Central memory CD8-positive, alpha-beta T cell (primary cell): ENCODE data around the gene KCNK7.
A peak's percentile ranks its signal among the peaks of the same experiment; 100 is the strongest.

Experiments used
- ATAC-seq: fragments of 150-1000 bp; cut with Tn5 transposase; replicated peaks from 2 replicates; pipeline ENCODE4 v1.10.0; 2022; ENCODE audit warnings: mild to moderate bottlenecking, moderate FRiP score, moderate number of reproducible peaks; ENCODE audit not compliant: poor library complexity, severe bottlenecking; ENCODE audit errors: extremely low read depth
- DNase-seq, 2 donors: peaks; one replicate each; pipeline ENCODE4 v3.0.0; 2021; ENCODE audit warnings: low spot score in 2 of 2
- H3K27ac Mint-ChIP-seq: one replicate; pipeline ENCODE4 v1.8.0; 2022; ENCODE audit warnings: low read depth, mild to moderate bottlenecking, moderate library complexity, mixed read lengths
- H3K27me3 Mint-ChIP-seq: one replicate; pipeline ENCODE4 v1.8.0; 2022; ENCODE audit warnings: mixed read lengths
- H3K36me3 Mint-ChIP-seq: one replicate; pipeline ENCODE4 v1.8.0; 2022; ENCODE audit warnings: mild to moderate bottlenecking, moderate library complexity, mixed read lengths; ENCODE audit not compliant: insufficient read depth
- H3K4me1 Mint-ChIP-seq: one replicate; pipeline ENCODE4 v1.8.0; 2022; ENCODE audit warnings: mixed read lengths
- H3K4me3 Mint-ChIP-seq: one replicate; pipeline ENCODE4 v1.8.0; 2022; ENCODE audit warnings: mild to moderate bottlenecking, moderate library complexity, mixed read lengths
- H3K9me3 Mint-ChIP-seq: one replicate; pipeline ENCODE4 v1.8.0; 2022; ENCODE audit warnings: mixed read lengths

Gene KCNK7

DNA sequence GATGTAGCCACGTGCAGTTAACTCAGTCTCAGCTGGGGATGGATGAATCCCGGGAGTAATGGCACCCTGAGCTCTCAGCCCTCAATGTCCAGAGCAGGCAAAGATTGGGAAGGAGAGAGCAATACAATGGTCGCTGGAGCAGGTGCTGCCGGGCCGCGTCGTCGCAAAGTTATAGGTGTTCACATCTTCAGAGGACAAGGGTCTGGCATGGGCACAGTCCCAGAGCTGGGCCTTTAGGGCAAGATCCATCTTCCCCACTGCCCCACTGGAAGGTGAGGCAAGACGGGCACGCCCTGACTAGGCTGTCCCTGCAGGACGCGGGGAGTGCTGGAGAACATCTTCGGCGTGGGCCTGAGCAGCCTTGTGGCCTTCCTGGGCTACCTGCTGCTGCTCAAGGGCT is 27.6 kb upstream of the KCNK7 start:
- H3K27me3 Mint-ChIP-seq = no peaks in the 10 kb centered on the region
- DNase-seq (no peak), ATAC-seq (no peak)
- H3K27ac Mint-ChIP-seq = no peak overlapping the region
- no peaks in the 10 kb centered on the region for H3K9me3 Mint-ChIP-seq
- H3K4me3 Mint-ChIP-seq = no peak overlapping the region
- H3K36me3 Mint-ChIP-seq = peaks cover 25% of the 10 kb centered on the region
- H3K4me1 Mint-ChIP-seq = peaks cover 19% of the 10 kb centered on the region

DNA sequence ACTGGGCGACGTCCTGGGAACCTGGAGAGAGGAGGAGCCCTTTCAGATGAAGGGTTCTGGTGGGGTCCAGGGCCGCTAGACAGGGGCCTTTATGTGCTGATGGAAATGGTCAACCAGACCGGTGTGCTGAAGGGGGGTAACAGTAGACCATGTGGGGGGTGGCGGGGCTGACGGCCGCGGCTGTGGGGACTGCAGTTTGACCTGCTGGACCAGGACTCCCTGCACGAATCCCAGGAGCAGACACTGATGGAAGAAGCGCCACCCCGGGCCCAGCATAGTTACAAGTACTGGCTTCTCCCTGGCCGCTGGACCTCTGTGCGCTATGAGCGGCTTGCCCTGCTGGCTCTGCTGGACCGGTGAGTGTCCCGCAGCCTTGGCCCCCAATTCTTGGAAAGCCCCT is 26.4 kb upstream of the KCNK7 start:
- ATAC-seq (no peak), DNase-seq (no peak)
- Mint-ChIP-seq H3K27me3 (no peaks in the 10 kb centered on the region), H3K4me1 (peaks cover 19% of the 10 kb centered on the region), H3K36me3 (peaks cover 27% of the 10 kb centered on the region), H3K27ac (no peak overlapping the region), H3K4me3 (no peak overlapping the region), H3K9me3 (no peaks in the 10 kb centered on the region)

DNA sequence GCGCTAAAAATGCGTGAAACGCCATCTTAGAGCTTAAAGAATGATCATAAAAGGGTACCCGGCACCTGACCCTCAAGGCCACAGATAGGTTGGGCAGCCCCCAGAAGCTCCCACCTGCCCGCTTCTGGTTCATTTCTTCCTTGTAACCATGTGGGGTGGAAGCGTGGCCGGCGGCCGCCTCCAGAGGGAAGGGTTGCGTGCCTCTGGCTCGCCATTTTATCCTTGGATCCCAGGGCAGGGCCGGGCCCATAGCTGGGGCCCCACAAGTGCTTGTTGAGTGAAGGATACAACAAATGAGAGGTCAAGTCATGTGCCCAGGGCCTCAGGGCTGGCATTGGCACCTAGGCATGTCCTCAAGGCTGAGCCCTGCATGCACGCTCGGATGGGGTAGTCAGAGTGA is 25.9 kb upstream of the KCNK7 start:
- DNase-seq = no peak
- H3K4me3 Mint-ChIP-seq = no peak overlapping the region
- no peaks in the 10 kb centered on the region for H3K9me3 Mint-ChIP-seq
- H3K27ac Mint-ChIP-seq = no peak overlapping the region
- H3K27me3 Mint-ChIP-seq = no peaks in the 10 kb centered on the region
- H3K4me1 Mint-ChIP-seq = peaks cover 25% of the 10 kb centered on the region
- ATAC-seq = no peak
- H3K36me3 Mint-ChIP-seq = peaks cover 30% of the 10 kb centered on the region

DNA sequence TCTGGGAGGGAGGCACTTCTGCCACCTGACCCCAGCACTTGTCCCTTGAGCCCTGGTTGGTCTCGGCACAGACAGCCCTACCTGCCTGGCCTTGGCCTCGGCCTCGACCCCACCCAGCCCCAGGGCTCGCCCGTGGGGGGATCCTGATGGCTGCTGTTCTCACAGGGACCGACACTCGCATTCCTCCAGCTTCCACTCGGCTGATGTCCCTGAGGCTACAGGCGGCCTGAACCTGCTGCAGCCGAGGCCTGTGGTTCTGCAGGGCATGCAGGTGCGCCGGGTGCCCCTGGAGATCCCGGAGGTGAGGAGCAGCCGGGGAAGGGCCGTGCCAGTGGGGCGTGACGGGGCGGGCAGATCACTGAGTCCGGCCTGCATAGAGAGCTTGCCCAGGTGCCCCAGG is 25.1 kb upstream of the KCNK7 start:
- peaks cover 22% of the 10 kb centered on the region for H3K4me1 Mint-ChIP-seq
- DNase-seq (no peak), ATAC-seq (no peak)
- H3K27me3 Mint-ChIP-seq = no peaks in the 10 kb centered on the region
- no peaks in the 10 kb centered on the region for H3K9me3 Mint-ChIP-seq
- no peak overlapping the region for H3K27ac Mint-ChIP-seq
- H3K36me3 Mint-ChIP-seq = peaks cover 25% of the 10 kb centered on the region
- no peak overlapping the region for H3K4me3 Mint-ChIP-seq

DNA sequence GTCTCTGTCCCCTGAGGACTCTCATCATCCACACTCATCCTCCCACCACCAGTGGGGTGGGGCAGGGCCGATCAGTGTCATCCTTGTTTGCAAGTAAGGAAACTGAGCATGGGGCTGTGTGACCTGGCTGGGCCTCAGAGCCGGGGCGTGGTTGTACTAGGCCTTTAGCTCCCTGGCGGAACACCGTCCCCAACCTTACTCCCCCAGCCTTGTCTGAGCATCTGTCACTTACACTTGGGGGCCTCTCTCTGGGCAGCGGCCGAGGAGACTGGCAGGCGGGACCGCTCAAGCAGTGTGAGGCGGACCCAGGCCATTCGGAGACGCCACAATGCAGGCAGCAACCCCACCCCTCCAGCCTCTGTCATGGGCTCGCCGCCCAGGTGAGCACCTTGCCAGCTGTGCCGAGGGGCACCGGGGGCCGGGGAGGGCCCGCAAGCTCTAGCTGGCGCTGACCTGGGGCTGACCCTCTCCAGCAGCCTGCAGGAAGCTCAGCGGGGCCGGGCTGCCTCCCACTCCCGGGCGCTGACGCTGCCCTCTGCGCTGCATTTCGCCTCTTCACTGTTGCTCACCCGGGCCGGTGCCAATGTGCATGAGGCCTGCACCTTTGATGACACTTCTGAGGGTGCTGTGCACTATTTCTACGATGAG is 23.8 kb upstream of the KCNK7 start:
- no peak overlapping the region for H3K4me3 Mint-ChIP-seq
- peaks cover 34% of the 10 kb centered on the region for H3K36me3 Mint-ChIP-seq
- no peak for DNase-seq
- H3K27me3 Mint-ChIP-seq = no peaks in the 10 kb centered on the region
- no peak for ATAC-seq
- peaks cover 22% of the 10 kb centered on the region for H3K4me1 Mint-ChIP-seq
- no peak overlapping the region for H3K27ac Mint-ChIP-seq
- no peaks in the 10 kb centered on the region for H3K9me3 Mint-ChIP-seq

DNA sequence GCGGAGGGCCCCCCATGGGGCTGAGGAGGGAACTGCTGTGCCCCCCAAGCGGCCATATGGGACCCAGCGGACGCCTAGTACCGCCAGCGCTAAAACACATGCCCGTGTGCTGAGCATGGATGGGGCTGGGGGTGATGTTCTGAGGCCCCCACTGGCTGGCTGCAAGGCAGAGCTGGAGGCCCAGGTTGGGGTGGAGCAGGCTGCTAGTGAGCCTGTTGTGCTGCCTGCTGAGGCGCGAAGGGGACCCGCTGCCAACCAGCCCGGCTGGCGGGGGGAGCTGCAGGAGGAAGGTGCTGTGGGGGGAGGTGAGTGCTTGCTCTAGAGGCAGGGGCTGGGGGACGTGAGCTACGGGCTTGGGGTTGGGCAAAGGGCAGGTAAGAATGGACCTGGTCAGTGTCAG is 23.2 kb upstream of the KCNK7 start:
- H3K4me3 Mint-ChIP-seq = no peak overlapping the region
- no peak overlapping the region for H3K27ac Mint-ChIP-seq

DNA sequence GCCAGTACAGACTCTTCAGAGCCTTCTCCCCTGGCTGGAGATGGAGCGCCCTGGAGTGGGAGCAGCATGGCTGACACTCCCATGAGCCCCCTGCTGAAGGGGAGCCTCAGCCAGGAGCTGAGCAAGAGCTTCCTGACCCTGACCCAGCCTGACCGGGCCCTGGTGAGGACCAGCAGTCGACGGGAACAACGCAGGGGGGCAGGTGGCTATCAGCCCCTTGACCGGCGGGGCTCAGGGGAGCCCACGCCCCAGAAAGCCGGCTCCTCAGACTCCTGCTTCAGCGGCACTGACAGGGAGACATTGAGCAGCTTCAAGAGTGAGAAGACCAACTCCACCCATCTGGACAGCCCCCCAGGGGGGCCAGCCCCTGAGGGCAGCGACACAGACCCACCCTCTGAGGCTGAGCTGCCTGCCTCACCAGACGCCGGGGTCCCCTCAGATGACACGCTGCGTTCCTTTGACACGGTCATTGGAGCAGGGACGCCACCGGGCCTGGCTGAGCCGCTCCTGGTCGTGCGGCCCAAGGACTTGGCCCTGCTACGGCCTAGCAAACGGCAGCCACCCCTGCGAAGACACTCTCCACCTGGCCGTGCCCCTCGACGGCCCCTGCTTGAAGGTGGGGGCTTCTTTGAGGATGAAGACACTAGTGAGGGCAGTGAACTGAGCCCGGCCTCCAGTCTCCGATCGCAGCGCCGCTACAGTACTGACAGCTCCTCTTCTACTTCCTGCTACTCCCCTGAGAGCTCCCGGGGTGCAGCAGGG is 22.6 kb upstream of the KCNK7 start:
- Mint-ChIP-seq H3K27me3 (no peaks in the 10 kb centered on the region), H3K4me3 (peak overlapping the region; percentile 96), H3K4me1 (peaks cover 26% of the 10 kb centered on the region), H3K27ac (no peak overlapping the region), H3K36me3 (peaks cover 31% of the 10 kb centered on the region), H3K9me3 (no peaks in the 10 kb centered on the region)
- ATAC-seq (no peak), DNase-seq (no peak)

More for the DNA sequence above, 23.2 kb upstream of the KCNK7 start:
- ATAC-seq (no peak), DNase-seq (no peak)
- Mint-ChIP-seq H3K27me3 (no peaks in the 10 kb centered on the region), H3K36me3 (peaks cover 34% of the 10 kb centered on the region), H3K9me3 (no peaks in the 10 kb centered on the region), H3K4me1 (peaks cover 22% of the 10 kb centered on the region)

DNA sequence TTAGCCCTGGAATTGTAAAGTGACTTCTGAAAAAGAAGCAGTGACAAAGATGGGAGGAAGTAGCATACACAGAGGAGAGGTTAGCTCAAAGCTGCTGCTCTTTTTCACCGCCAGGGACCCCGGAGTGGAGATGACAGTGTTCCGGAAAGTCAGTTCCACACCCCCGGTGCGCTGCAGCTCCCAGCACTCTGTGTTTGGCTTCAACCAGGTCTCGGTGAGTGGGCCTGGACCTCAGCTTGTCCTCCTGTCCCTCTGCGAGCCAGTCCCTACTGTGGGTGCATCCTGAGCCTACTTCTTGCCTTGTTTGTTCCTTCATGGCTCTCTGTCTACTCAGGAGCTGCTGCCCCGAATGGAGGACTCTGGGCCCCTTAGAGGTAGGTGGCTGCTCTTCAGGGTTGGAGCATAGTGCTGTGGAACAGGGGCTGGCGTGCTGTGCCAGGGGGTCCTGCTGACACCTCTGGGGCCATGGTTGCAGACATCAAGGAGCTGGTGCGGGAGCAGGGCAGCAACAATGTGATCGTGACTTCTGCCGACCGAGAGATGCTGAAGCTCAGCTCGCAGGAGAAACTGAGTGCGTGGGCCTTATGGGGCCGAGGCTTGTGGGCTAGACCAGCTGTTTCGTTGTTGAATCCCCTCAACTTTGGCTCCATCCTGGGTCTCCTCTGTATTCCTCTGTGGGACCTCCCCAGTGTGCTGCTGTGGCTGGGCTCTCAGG is 21.7 kb upstream of the KCNK7 start:
- Mint-ChIP-seq H3K4me1 (peaks cover 28% of the 10 kb centered on the region), H3K27ac (no peak overlapping the region), H3K36me3 (peaks cover 28% of the 10 kb centered on the region), H3K27me3 (no peaks in the 10 kb centered on the region), H3K4me3 (peak overlapping the region; percentile 96), H3K9me3 (no peaks in the 10 kb centered on the region)
- no peak for ATAC-seq
- no peak for DNase-seq

DNA sequence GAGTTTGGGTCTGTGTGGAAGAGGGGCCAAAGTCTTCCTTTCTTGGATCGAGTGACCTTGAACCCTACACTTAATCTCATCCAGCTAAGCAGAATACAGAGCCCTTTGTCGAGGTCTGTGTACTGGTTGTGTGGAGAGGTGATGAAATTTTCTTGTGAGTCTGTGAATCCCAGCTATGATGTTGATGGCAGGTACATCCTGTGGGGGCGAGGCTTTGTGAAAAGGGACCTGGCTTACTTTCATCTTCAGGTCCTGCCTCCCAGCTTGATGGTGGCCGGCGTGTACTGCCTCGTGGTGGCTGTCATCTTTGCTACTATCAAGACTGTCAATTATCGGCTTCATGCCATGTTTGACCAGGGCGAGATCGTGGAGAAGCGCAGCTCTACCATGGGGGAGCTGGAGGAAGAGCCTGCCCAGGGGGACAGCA is 21.0 kb upstream of the KCNK7 start:
- H3K27me3 Mint-ChIP-seq = no peaks in the 10 kb centered on the region
- H3K27ac Mint-ChIP-seq = peak overlapping the region; percentile 77
- H3K4me3 Mint-ChIP-seq = peak overlapping the region; percentile 96
- DNase-seq (no peak), ATAC-seq (no peak)
- H3K4me1 Mint-ChIP-seq = peaks cover 27% of the 10 kb centered on the region
- peaks cover 26% of the 10 kb centered on the region for H3K36me3 Mint-ChIP-seq
- no peaks in the 10 kb centered on the region for H3K9me3 Mint-ChIP-seq

DNA sequence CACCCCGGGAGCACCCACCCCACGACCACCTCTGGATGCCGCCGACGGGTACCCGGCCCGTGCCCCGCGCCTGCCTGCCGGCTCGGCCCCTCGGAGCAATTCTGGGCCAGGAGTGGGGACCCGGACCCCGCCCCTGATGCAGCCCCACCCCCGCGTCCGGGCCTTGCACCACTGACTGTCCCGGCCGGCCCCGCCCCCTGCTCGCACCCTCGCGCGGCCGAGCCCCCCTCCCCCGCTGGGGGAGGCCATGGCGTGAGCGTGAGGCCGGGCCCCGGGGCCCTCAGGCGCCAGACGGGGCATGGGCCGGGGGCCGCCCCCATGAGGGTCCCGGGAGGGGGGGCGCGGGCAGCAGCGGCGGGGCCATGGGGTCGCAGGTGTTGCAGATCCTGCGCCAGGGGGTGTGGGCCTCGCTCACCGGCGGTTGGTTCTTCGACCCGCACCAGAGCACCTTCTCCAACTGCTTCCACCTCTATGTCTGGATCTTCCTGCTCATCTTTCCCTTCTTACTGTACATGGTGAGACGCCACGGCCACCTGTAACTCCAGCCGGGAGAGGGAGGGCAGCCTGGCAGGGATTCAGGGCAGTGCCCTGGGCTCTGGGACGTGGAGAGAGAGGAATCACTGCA is 20.5 kb upstream of the KCNK7 start:
- Mint-ChIP-seq H3K27ac (peak overlapping the region; percentile 85), H3K4me1 (peaks cover 26% of the 10 kb centered on the region)

DNA sequence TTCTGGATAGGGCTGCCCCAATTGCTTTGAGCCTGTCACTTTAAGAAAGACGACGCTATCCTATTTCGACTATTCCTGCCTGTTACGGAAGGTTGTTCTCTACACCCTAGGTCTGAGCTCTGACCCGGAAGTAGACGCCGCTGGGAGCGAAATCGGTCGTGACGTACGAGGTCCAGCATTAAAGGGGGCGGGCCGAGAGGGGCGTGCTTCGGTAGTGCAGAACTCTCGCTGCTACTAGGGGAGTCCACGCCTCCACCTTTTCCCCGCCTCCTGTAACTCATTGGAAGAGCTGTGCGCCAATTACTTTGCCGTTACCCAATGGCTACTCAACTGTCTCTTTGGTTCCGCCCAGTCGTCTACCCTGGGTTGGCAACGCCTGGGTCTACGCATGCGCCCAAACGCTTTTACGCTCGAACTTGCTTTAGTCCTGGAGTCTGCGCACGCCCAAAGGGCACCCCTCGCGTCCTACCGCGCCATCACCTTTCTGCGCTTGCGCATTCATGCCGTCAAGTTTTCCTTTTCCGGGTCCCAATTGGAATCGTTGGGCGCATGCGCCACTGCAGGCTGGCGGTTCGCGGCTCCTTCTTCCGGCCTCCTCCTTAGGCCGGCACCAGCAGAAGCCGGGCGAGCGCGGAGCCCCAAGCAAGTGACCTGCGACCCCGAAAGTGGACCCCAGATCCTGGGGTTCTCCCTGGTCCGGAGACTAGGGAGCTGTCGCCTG is 19.8 kb upstream of the KCNK7 start, which contains the start of gene PCNX3:
TSS of gene PCNX3 (plus strand) at position 548 of the 721 bp plus-strand sequence. CDS start 536 bp downstream, outside the sequence.
- H3K27me3 Mint-ChIP-seq = no peaks in the 10 kb centered on the region
- H3K4me3 Mint-ChIP-seq = peak within 1 kb of the TSS; percentile 96
- peak within 1 kb of the TSS; percentile 85 for H3K27ac Mint-ChIP-seq
- H3K36me3 Mint-ChIP-seq = peaks cover 21% of the 10 kb centered on the region
- peak; percentile 98 to 100 for DNase-seq
- no peaks in the 10 kb centered on the region for H3K9me3 Mint-ChIP-seq
- peak; percentile 89 for ATAC-seq
- H3K4me1 Mint-ChIP-seq = peaks cover 32% of the 10 kb centered on the region

More for the DNA sequence above, 20.5 kb upstream of the KCNK7 start:
- Mint-ChIP-seq H3K9me3 (no peaks in the 10 kb centered on the region), H3K27me3 (no peaks in the 10 kb centered on the region), H3K4me3 (peak overlapping the region; percentile 96), H3K36me3 (peaks cover 24% of the 10 kb centered on the region)
- ATAC-seq (no peak), DNase-seq (no peak)
